Stimulated activated CD8-positive, alpha-beta memory T cell treated with anti-CD3 and anti-CD28 coated beads, Interleukin-2, amount 100 ng/mL, for 1 hour (primary cell): ENCODE results near the gene COTL1.
"Not testable (repeated sequence)": the region's sequence is repeated elsewhere in the genome, so short reads cannot be mapped to it uniquely, and the experiment has no call there.

Source experiments
- DNase-seq, 2 donors: peaks; one replicate each; pipeline ENCODE4 v3.0.0-alpha.2; 2020; ENCODE audit warnings: low read depth in 2 of 2

The COTL1 gene

DNA sequence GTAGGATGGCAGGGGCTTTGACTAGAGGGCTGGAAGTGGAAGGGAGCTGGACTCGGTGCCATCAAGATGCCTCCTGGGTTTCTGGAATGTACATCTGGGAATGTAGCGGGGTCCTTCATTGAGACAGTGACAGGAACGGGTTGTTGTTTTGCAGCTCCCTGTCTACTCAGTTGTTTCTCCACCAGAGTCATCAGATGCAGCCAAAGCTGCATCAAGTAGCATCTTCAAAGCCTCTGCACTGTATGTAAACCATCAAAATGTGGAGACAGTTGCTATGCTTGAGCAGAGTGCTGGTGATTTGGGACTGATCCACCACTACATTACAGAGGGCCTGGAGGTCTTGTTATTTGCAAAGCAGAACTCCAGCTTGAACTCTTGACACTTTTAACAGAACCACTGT lies 88.3 kb downstream of the COTL1 start:
- DNase-seq, result no peak

DNA sequence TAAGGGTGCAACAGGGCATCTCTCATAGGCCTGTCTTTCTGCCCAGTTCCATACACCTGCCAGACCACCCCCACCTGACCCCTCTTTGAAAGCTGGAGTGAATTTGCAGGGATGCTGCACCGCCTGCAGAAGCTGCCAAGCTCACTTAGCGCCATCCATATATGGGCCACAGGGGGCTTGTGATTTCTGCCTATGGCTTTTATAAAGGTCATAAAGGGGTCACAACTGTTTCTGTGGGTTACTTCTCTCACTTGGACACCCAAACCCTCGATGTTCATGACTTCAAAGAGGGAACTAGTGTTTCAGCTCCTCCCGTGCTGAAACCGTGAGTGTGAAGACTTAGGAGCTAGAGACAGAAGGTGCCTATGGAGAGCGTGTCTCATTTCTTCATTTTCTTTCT lies 89.6 kb downstream of the COTL1 start:
- DNase-seq, result no peak

DNA sequence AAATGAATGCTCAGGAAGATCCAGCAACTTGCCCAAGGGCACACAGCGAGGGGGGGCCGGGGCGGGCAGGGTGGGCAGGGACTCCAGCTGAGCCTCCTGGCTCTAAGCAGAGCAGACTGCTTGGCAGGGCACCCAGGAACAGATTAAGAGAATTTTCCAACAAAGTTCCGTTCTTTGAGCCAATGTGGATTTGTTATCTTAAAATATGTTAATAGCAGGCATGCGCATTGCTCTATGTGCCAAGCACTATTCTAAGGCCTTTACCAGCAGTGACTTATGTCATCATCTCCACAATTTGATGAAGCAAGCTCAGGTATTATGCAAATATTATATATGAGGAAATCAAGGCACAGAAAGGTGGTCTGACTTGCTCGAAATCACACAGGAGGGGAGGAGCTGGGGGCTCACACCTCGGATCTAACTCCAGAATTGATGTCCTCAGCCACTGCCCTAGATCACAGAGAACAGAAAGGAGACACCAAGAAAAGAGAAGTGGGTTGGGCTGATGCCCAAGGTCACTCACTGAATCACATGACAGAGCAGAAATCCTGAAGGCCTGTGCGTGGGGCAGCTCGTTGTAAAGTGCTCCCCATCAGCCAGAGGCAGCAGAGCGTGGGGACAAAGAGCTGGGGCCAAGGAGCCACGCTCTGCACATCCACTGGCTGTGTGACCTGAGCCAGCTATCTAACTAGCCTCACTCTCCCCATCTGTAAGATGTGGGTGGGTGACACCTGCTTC lies 90.2 kb downstream of the COTL1 start:
- DNase-seq, result no peak

DNA sequence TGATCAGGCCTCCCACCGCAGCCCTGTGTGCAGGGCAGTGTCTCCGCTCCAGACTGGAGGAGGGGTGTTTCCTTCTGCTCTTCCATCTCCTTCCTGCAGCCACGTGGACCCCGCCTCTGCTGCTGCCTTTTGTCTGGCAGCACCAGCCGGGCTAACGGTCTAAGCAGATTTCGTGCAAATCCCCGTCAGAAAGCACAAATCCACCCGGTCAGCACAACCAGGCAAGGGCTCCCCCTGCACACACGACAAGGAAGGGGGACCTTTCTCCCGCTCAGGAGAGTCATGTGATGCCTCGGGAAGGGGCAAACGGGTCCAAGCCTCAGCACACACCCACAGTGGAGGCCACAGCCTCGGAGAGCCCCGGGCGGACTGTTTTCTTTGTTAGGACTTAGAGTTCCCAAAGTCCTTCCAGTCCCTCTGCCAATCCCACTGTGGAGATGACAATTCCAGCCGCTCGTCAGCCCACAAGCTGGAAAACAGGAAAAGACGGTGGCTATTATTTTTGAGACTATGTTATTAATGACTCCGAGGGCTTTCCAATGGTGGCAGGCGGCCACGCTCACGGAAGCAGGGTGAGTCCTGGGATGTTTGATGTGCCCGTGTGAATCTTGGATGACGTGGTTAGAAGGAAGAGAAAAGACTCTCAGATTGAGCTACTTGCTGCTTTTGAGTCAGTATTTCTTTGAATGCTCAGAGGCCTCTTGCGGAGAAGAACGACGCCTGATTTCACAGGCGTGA lies 90.9 kb downstream of the COTL1 start:
- no peak for DNase-seq

DNA sequence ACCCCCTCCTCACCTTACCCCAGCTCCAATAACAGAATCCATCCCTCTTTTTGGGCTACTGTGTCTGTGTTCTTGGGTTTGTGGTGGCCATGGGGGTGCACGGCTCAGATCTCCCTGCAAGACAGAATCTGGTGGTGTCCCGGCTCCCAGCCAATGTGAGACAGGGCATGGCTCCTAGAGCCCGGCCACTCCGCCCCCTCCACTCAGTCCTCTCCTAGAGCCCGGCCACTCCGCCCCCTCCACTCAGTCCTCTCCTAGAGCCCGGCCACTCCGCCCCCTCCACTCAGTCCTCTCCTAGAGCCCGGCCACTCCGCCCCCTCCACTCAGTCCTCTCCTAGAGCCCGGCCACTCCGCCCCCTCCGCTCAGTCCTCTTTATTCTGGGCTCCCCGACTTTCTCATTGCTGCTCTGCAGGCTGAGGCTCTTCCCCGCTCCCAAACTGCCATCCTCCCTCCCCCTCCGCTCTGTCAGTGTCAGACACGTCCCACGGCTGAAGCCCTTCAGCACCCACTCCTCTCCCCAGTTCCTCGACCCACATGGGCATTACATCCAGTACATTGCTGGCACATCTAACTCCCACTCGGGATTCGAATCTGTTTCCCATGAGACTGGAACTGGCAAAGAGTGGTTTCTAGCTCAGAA lies 92.8 kb downstream of the COTL1 start:
- DNase-seq, result not testable (repeated sequence)

DNA sequence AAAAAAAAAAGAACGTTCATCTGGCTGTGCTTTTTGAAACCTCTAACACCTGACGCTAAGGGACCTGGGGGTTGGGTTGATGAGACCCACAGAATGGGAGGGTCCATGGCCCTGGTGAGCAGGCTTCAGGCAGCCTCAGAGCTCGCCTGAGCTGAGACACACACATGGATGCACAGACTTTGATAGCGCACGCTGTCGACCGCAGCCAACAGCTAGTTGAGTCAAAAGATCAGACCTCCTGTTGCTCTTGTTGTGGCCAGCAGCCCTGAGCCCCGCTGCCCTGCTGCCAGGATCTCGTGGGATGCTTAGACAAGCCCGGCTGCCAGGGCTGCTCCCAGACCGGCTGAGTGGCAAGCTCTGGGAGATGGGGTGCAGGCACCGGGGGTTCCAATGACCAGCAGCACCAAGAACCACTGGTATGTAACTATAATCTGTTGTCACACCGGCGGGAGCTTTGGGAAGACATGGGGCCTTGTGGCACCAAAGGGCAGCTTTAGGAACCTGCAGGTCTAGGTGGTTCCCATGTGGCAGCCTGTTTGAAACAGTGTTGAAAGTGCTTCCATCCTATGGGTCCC lies 93.4 kb downstream of the COTL1 start:
- no peak for DNase-seq

DNA sequence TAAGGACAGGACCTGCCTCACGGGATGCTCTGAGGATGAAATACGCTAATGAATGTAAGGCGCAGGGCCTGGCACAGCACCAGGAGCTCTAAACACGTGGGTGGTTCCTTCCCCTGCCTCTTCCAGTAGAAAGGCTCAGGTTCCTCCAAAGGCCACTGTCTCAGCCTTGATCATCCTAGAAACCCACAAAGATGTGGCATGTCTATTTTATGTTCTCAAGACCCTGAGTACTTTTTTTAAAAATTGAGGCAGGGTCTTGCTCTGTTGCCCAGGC lies 96.4 kb downstream of the COTL1 start:
- no peak for DNase-seq

DNA sequence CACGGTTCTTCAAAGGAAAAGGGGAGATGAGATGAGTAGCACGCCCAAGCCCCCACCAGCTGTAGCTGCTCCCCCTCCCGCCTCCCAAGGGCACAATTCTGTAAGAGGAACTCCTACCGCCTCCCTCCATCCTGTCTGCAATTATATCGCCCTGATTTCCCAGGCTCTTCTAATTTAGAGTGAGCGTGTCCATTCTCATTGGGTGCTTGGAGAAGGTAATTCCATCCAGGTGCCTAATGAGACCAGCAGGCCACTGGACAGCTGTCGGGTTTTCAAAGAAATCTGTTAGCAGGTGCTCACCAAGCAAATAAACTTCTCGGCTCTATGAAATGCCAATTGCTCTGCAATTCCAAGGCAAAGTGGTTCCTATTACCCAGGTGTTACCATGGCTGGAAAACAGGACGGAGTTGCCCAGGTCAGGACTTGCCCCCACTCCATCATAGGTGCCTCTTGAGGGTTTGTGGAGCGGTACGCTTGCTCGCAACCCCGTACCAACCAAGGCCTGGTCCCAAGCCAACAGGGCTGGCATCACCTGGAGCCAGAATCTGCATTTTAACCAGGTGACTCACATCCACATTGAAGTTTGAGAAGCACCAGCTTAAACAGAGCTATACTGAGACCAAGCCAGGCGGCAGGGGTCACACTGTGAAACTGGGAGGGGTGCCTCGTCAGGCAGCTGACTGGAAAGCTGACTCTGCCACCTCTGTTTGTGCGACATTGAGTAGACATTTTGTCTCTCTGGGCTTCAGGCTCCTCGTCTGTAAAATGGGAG lies 97.0 kb downstream of the COTL1 start:
- no peak for DNase-seq

DNA sequence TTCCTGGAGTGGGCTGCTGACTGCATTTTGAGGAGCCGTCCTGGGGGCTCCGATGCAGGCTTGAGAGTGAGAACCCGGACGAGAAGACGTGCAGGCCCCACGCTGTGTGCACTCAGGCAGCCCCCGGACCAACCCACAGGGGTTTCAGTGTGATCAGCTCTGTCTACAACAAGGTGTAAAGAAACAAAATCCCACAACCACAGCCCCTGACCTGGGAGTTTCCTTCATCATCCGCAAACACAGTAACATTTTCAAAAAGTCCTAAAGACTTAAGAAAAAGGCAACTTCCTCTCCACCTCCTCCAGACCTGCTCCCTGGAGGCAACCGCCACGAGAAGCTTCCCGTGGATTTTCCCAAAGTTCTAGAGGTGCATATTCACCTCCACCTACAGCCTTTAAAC lies 98.0 kb downstream of the COTL1 start:
- DNase-seq, result no peak

DNA sequence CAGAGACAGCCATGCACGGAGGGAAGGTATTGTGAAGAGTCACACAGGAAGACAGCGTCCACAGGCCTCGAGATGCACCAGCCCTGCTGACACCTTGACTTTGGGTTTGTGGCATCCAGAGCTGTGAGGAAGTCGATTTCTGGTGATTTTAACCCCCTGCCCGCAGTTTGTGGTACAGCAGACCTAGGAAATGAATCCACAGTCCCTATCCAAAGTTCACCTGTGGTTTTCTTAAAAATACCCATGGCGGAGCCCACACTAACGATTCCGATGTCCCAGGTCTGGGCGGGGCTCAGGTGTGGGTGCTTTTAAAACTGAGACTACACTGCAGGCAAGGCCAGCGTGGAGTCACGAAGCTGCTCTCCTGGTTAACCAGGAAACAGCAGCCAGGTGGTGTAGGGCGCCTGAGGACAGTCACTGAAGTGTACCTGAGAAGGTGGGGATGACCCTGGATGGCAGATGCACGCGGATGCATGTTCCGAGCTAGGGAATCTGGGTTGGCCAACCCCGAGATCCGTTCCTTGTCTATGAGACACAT lies 99.0 kb downstream of the COTL1 start:
- DNase-seq, result peak in 1 of 2 donors; percentile 27

DNA sequence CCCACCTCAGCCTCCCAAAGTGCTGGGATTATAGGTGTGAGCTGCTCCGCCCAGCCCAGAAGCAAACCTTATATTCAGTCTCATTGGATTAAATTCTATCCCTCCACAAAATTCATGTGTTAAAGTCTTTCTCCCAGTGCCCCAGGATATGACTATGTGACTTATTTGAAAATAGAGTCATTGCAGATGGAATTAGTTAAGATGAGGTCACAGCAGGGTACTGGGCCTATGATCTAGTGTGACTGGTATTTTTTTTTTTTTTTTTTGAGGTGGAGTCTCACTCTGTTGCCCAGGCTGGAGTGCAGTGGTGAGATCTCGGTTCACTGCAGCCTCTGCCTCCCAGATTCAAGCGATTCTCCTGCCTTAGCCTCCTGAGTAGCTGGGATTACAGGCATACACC lies 99.7 kb downstream of the COTL1 start:
- not testable (repeated sequence) for DNase-seq

DNA sequence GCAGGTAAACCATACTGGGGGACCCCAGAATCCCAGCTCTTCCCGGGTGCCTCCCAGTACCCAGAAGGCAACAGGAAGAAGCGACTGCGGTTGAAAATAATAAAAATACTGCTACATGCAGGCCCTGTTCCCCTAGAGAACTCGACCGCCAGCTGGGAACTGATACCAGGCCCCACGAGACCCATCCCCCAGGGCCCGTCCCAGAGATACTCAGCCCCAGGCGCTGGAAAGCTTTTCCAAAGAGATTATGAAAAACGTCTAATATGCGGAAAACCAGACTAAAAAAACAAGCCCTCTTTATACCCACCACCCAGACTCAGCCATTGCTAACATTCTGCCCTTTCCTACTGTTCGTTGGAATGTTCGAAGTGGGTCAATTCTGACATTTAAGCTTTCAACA lies 100.5 kb downstream of the COTL1 start:
- DNase-seq, result no peak
